H1 (cell line): ENCODE data around the gene HOXB8. TPM values are rescaled to one million over a fixed set of nuclear protein-coding genes. Genes with fewer than 3 reads are reported as not detected.

Source experiments
- CTCF ChIA-PET: fragments of 300-600 bp; sonication (Branson Sonifier 250); formaldehyde crosslinking; loops from one replicate; lab custom pipeline; 2021; ENCODE audit not compliant: partially characterized antibody; lab: Charles Lee
- POLR2A ChIA-PET: fragments of 300-600 bp; sonication (Branson Sonifier 250); formaldehyde crosslinking; loops from one replicate; lab custom pipeline; 2021; ENCODE audit warnings: inconsistent platforms; ENCODE audit not compliant: partially characterized antibody; lab: Charles Lee
- DNase-seq, 2 experiments: peaks; one replicate each; pipeline versions ENCODE4 v3.0.0 to v3.0.0-alpha.2; 2010 to 2022; ENCODE audit warnings: low spot score in 2 of 2, low read depth in 1 of 2, mixed read lengths in 1 of 2
- FAIRE-seq: peaks from 2 replicates; lab custom pipeline; 2011; peaks lifted over from hg19 to GRCh38; lab: Jason Lieb, UNC
- H2AFZ ChIP-seq: 2 replicates; pipeline ENCODE4 v1.8.1; 2012; ENCODE audit warnings: low read length, inconsistent platforms
- H2AK5ac ChIP-seq: 2 replicates; pipeline ENCODE4 v1.6.1; 2013; ENCODE audit warnings: low read depth, low read length
- H2BK120ac ChIP-seq: replicated peaks from 2 replicates; pipeline ENCODE3; 2013; ENCODE audit warnings: low read depth, low read length, inconsistent platforms
- H2BK12ac ChIP-seq: 2 replicates; pipeline ENCODE4 v1.6.1; 2013; ENCODE audit warnings: low read depth, low read length
- H2BK15ac ChIP-seq: 2 replicates; pipeline ENCODE4 v1.6.1; 2013; ENCODE audit warnings: low read length
- H2BK20ac ChIP-seq: 2 replicates; pipeline ENCODE4 v1.6.1; 2013; ENCODE audit warnings: low read length
- H2BK5ac ChIP-seq: 2 replicates; pipeline ENCODE4 v1.6.1; 2013; ENCODE audit warnings: low read depth, low read length
- H3K14ac ChIP-seq: 2 replicates; pipeline ENCODE4 v1.6.1; 2013; ENCODE audit warnings: inconsistent platforms; ENCODE audit not compliant: insufficient read length
- H3K18ac ChIP-seq: 2 replicates; pipeline ENCODE4 v1.6.1; 2013; ENCODE audit warnings: low read length; ENCODE audit errors: extremely low read depth
- H3K23ac ChIP-seq: 2 replicates; pipeline ENCODE4 v1.6.1; 2013; ENCODE audit warnings: inconsistent platforms; ENCODE audit not compliant: insufficient read length
- H3K23me2 ChIP-seq: 2 replicates; pipeline ENCODE4 v1.6.1; 2013; ENCODE audit warnings: low read depth, low read length
- H3K27ac ChIP-seq: 2 replicates; pipeline ENCODE4 v1.6.1; 2011; ENCODE audit warnings: low read depth, low read length, inconsistent platforms
- H3K27me3 ChIP-seq, 4 experiments: replicated peaks in 1 of 4; 1 replicate in 1 of 4; 2 replicates in 3 of 4; pipeline versions ENCODE4 v1.6.1 to v1.8.1; 2011 to 2013; ENCODE audit warnings: low read length in 3 of 4, mild to moderate bottlenecking in 3 of 4, inconsistent platforms in 2 of 4, mixed read lengths in 2 of 4, moderate library complexity in 1 of 4; ENCODE audit not compliant: control insufficient read depth in 3 of 4, insufficient read depth in 3 of 4; ENCODE audit errors: extremely low read depth in 1 of 4
- H3K36me3 ChIP-seq, 4 experiments: 2 replicates each; pipeline versions ENCODE4 v1.6.1 to v1.8.1; 2011 to 2013; ENCODE audit warnings: mild to moderate bottlenecking in 4 of 4, low read length in 3 of 4, moderate library complexity in 2 of 4, control low read depth in 1 of 4, inconsistent platforms in 1 of 4; ENCODE audit not compliant: insufficient read depth in 4 of 4, control insufficient read depth in 2 of 4
- H3K4ac ChIP-seq: replicated peaks from 2 replicates; pipeline ENCODE3; 2013; ENCODE audit warnings: low read length, low read depth, mixed read lengths, inconsistent platforms; ENCODE audit not compliant: insufficient read length
- H3K4me1 ChIP-seq, 4 experiments: replicated peaks in 1 of 4; 1 replicate in 1 of 4; 2 replicates in 3 of 4; pipeline versions ENCODE4 v1.6.1 to v1.8.1; 2011 to 2013; ENCODE audit warnings: low read length in 3 of 4, inconsistent platforms in 2 of 4, mixed read lengths in 1 of 4; ENCODE audit not compliant: insufficient read depth in 4 of 4, control insufficient read depth in 3 of 4
- H3K4me2 ChIP-seq, 2 experiments: 2 replicates each; pipeline versions ENCODE4 v1.6.1 to v1.8.1; 2011 to 2013; ENCODE audit warnings: low read depth in 2 of 2, low read length in 2 of 2, control low read depth in 1 of 2, inconsistent platforms in 1 of 2, mild to moderate bottlenecking in 1 of 2; ENCODE audit not compliant: insufficient read depth in 1 of 2
- H3K4me3 ChIP-seq, 4 experiments: fragments of 200-600, 300-600 bp in 1 of 4; sonication (generic), shearing (Covaris generic), sonication (Bioruptor Twin) in 1 of 4; 2 replicates each; pipeline versions ENCODE4 v1.5.1 to v1.8.1; 2011 to 2016; ENCODE audit warnings: low read length in 4 of 4, low read depth in 3 of 4, control low read depth in 2 of 4, inconsistent platforms in 2 of 4, mild to moderate bottlenecking in 2 of 4, mixed read lengths in 1 of 4, moderate library complexity in 1 of 4; ENCODE audit not compliant: insufficient read depth in 2 of 4; ENCODE audit errors: extremely low read depth in 1 of 4
- H3K56ac ChIP-seq: replicated peaks from 2 replicates; pipeline ENCODE3; 2013; ENCODE audit warnings: low read depth, mild to moderate bottlenecking, mixed read lengths, low read length, inconsistent platforms; ENCODE audit not compliant: insufficient read length
- H3K79me1 ChIP-seq: 2 replicates; pipeline ENCODE4 v1.6.1; 2013; ENCODE audit warnings: low read depth, low read length, control low read depth
- H3K79me2 ChIP-seq, 2 experiments: 2 replicates each; pipeline versions ENCODE4 v1.6.1 to v1.8.1; 2012 to 2013; ENCODE audit warnings: low read length in 2 of 2, mild to moderate bottlenecking in 2 of 2, inconsistent platforms in 1 of 2; ENCODE audit not compliant: insufficient read depth in 2 of 2, control insufficient read depth in 1 of 2
- H3K9ac ChIP-seq, 4 experiments: replicated peaks in 1 of 4; 1 replicate in 1 of 4; 2 replicates in 3 of 4; pipeline versions ENCODE4 v1.6.1 to v1.8.1; 2011 to 2013; ENCODE audit warnings: low read depth in 3 of 4, low read length in 3 of 4, control low read depth in 2 of 4, mild to moderate bottlenecking in 2 of 4, moderate library complexity in 2 of 4, inconsistent platforms in 1 of 4; ENCODE audit errors: extremely low read depth in 1 of 4
- H3K9me3 ChIP-seq, 2 experiments: 2 replicates each; pipeline versions ENCODE4 v1.6.1 to v1.8.1; 2012 to 2013; ENCODE audit warnings: mild to moderate bottlenecking in 2 of 2, moderate library complexity in 2 of 2, control low read depth in 1 of 2, inconsistent platforms in 1 of 2, low read depth in 1 of 2, low read length in 1 of 2, mixed read lengths in 1 of 2; ENCODE audit not compliant: insufficient read depth in 2 of 2
- H4K20me1 ChIP-seq, 2 experiments: replicated peaks in 1 of 2; 2 replicates each; pipeline versions ENCODE3 to v1.8.1; 2011 to 2013; ENCODE audit warnings: inconsistent platforms in 2 of 2, low read length in 2 of 2, mild to moderate bottlenecking in 1 of 2; ENCODE audit not compliant: insufficient read depth in 2 of 2, control insufficient read depth in 1 of 2
- H4K5ac ChIP-seq: 2 replicates; pipeline ENCODE4 v1.6.1; 2013; ENCODE audit warnings: low read length, low read depth, mixed read lengths, inconsistent platforms; ENCODE audit not compliant: insufficient read length
- H4K8ac ChIP-seq: 2 replicates; pipeline ENCODE4 v1.8.0; 2013; ENCODE audit warnings: mild to moderate bottlenecking, moderate library complexity, low read length, inconsistent platforms; ENCODE audit not compliant: insufficient read depth; ENCODE audit errors: extremely low read depth
- H4K91ac ChIP-seq: replicated peaks from 2 replicates; pipeline ENCODE3; 2013; ENCODE audit warnings: low read length, mixed read lengths, inconsistent platforms; ENCODE audit not compliant: insufficient read length
- EP300 ChIP-seq, 2 experiments: IDR thresholded peaks; 1 replicate in 1 of 2; 2 replicates in 1 of 2; pipeline ENCODE4 v1.6.1; 2011 to 2012; ENCODE audit warnings: low read depth in 2 of 2, low read length in 2 of 2, mild to moderate bottlenecking in 2 of 2, borderline replicate concordance in 1 of 2, inconsistent platforms in 1 of 2, moderate library complexity in 1 of 2
- RAD21 ChIP-seq, 2 experiments: IDR thresholded peaks in 1 of 2; conservative IDR thresholded peaks in 1 of 2; 2 replicates each; pipeline ENCODE4 v1.6.1; 2011; ENCODE audit warnings: low read depth in 2 of 2, low read length in 2 of 2, improper control_type of control experiment in 1 of 2, inconsistent platforms in 1 of 2, mild to moderate bottlenecking in 1 of 2, moderate library complexity in 1 of 2
- SIX5 ChIP-seq: IDR thresholded peaks from 2 replicates; pipeline ENCODE4 v1.6.1; 2011; ENCODE audit warnings: mild to moderate bottlenecking, low read depth, low read length
- TAF1 ChIP-seq: IDR thresholded peaks from 2 replicates; pipeline ENCODE4 v1.6.1; 2011; ENCODE audit warnings: mild to moderate bottlenecking, low read depth, low read length
- WGBS, 2 experiments: shearing (Covaris generic) in 1 of 2; methylation state at CpG; one replicate each; pipeline versions ENCODE4 v1.1.6 to v1.1.7; 2013 to 2015; ENCODE audit warnings: low lambda C conversion rate in 2 of 2, mixed read lengths in 2 of 2, inconsistent platforms in 1 of 2, low coverage in 1 of 2, missing lambda C conversion rate in 1 of 2; ENCODE audit not compliant: insufficient replicate concordance in 2 of 2, insufficient coverage in 1 of 2, insufficient read length in 1 of 2; ENCODE audit errors: extremely low coverage in 1 of 2, missing lambda C conversion rate in 1 of 2; 5-methylcytosine and 5-hydroxymethylcytosine counted together
- polyA plus RNA-seq, 7 experiments: library from polyadenylated mRNA; depleted of rRNA in 3 of 7; stranded (reverse) in 5 of 7; unstranded in 2 of 7; fragments of >200 nt in 5 of 7; fragments of 200-250 nt in 2 of 7; gene quantifications; 1 replicate in 5 of 7; 2 replicates in 1 of 7; 4 replicates in 1 of 7; pipeline versions ENCODE4 v1.2.1 to v1.2.3, GENCODE V29; 2011 to 2013; ENCODE audit warnings: missing spikeins in 2 of 7, mixed read lengths in 2 of 7
- total RNA-seq: library from RNA; stranded (reverse); fragmentation: NEBNext Ultra II Directional; extraction: Animal tissue kit (Norgen Biotek cat#: 25700); gene quantifications from 2 replicates; pipeline ENCODE4 v1.2.1, GENCODE V29; 2021

HOXB8 gene
- total and polyA plus RNA-seq, 2 of the 8 experiments (the other 6 are each of a cell fraction or from before 2014, with no cell fraction given): not detected

DNA sequence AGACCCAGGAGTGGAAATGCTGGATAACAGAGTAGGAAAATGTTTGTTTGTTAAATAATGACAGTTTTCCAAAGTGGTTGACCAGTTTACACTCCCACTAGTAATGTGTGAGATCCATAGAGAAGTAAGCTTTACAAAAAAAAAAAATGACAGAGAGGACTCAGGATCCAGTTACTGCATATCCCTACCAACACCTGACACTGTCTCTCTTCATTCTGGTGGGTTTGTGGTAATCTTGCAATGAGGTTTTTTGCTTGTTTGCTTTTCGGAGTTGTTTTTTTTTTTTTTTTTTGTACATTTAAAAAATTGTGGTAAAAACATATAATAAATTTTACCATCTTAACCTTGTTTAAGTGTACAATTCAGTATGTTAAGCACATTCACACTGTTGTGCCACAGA is 34.6 kb upstream of the HOXB8 start:
- Histone ChIP-seq H3K9me3 (no peaks in the 10 kb centered on the region), H3K27ac (no peak overlapping the region), H4K8ac (no peak overlapping the region), H3K9ac (no peak overlapping the region), H2BK20ac (no peak overlapping the region), H2BK12ac (no peak overlapping the region), H3K79me2 (no peaks in the 10 kb centered on the region), H2BK120ac (no peak overlapping the region), H2AFZ (no peak overlapping the region), H3K18ac (no peak overlapping the region), H3K23me2 (peaks cover 3% of the 10 kb centered on the region; the same call in 1 of the 2 replicates), H3K56ac (no peak overlapping the region), H3K27me3 (peaks cover 44 to 57% (median 50%) of the 10 kb centered on the region in 4 experiments), H4K20me1 (peaks cover 0 to 11% of the 10 kb centered on the region in 2 experiments), H2AK5ac (no peak overlapping the region), H3K36me3 (peaks cover 0 to 3% (median 0%) of the 10 kb centered on the region in 4 experiments; a peak in 1 of 8 replicates), H3K4me1 (peaks cover 0 to 14% (median 7%) of the 10 kb centered on the region in 4 experiments; a peak in 5 of 7 replicates), H3K4me2 (no peak overlapping the region), H3K4me3 (no peak overlapping the region), H4K91ac (no peak overlapping the region), H4K5ac (no peak overlapping the region), H2BK5ac (no peak overlapping the region), H2BK15ac (no peak overlapping the region), H3K14ac (no peak overlapping the region), H3K23ac (no peak overlapping the region), H3K79me1 (no peaks in the 10 kb centered on the region), H3K4ac (no peak overlapping the region)
- no peak for TF ChIP-seq SIX5
- TF ChIP-seq TAF1: no peak
- no peak for TF ChIP-seq EP300 (IDR thresholded peaks at IDR 0.05; ENCODE audit: borderline replicate concordance in 1 of 2, low read depth in 2 of 2, low read length in 2 of 2)
- no peak for TF ChIP-seq RAD21 (IDR thresholded peaks at IDR 0.05 in 1 of 2, conservative IDR thresholded peaks at IDR 0.05 in 1 of 2; ENCODE audit: low read depth in 2 of 2, low read length in 2 of 2)
- DNase-seq: no peak
- no peak for FAIRE-seq
- POLR2A ChIA-PET: no interaction called here
- WGBS, 2 experiments: 78% methylated on average over 1 of the region's 1 CpG; no CpG with 5 or more reads in 1 of the 2 experiments
- CTCF ChIA-PET: interaction anchor here (1.0 to 1.3 kb wide), 2 partner anchors 13 to 229 kb away, joined by 5 to 7 read pairs; no protein-coding TSS in a partner anchor
